H9 (cell line): Measurements from ENCODE around the gene EPS8L1. TPM values are rescaled to one million over a fixed set of nuclear protein-coding genes. Genes with fewer than 3 reads are reported as not detected.
"Not testable (repeated sequence)": the region's sequence is repeated elsewhere in the genome, so short reads cannot be mapped to it uniquely, and the experiment has no call there.

Experiments used
- DNase-seq: peaks from one replicate; pipeline ENCODE4 v3.0.0-alpha.2; 2017
- H2AFZ ChIP-seq: one replicate; pipeline ENCODE4 v1.6.1; 2013; ENCODE audit warnings: mild to moderate bottlenecking, low read length, control low read depth, moderate library complexity
- H2AK5ac ChIP-seq: 2 replicates; pipeline ENCODE4 v1.6.1; 2013; ENCODE audit warnings: low read length, control low read depth, mixed read lengths; ENCODE audit not compliant: insufficient read length
- H2BK120ac ChIP-seq: one replicate; pipeline ENCODE4 v1.6.1; 2013; ENCODE audit warnings: low read depth, mild to moderate bottlenecking, low read length, control low read depth, inconsistent platforms; ENCODE audit not compliant: poor library complexity, severe bottlenecking
- H2BK12ac ChIP-seq: 2 replicates; pipeline ENCODE4 v1.6.1; 2013; ENCODE audit warnings: low read length, control low read depth, mixed read lengths, low read depth; ENCODE audit not compliant: insufficient read length
- H2BK15ac ChIP-seq: 2 replicates; pipeline ENCODE4 v1.6.1; 2013; ENCODE audit warnings: low read depth, low read length, control low read depth
- H2BK20ac ChIP-seq: one replicate; pipeline ENCODE4 v1.6.1; 2013; ENCODE audit warnings: low read depth, mild to moderate bottlenecking, low read length, control low read depth, inconsistent platforms; ENCODE audit not compliant: poor library complexity, severe bottlenecking
- H2BK5ac ChIP-seq: 2 replicates; pipeline ENCODE4 v1.6.1; 2013; ENCODE audit warnings: low read length, control low read depth, mixed read lengths; ENCODE audit not compliant: insufficient read length
- H3K14ac ChIP-seq: 2 replicates; pipeline ENCODE4 v1.6.1; 2013; ENCODE audit warnings: low read length, control low read depth; ENCODE audit not compliant: insufficient read depth
- H3K18ac ChIP-seq: 2 replicates; pipeline ENCODE4 v1.6.1; 2013; ENCODE audit warnings: low read depth, mild to moderate bottlenecking, mixed read lengths, low read length, control low read depth; ENCODE audit not compliant: insufficient read length
- H3K23ac ChIP-seq: 2 replicates; pipeline ENCODE4 v1.6.1; 2013; ENCODE audit warnings: low read length, control low read depth, mixed read lengths, low read depth; ENCODE audit not compliant: insufficient read length
- H3K23me2 ChIP-seq: 2 replicates; pipeline ENCODE4 v1.6.1; 2013; ENCODE audit warnings: low read depth, mild to moderate bottlenecking, mixed read lengths, low read length, control low read depth; ENCODE audit not compliant: insufficient read length, poor library complexity, severe bottlenecking
- H3K27ac ChIP-seq: 2 replicates; pipeline ENCODE4 v1.5.1; 2013; ENCODE audit warnings: low read length, control low read depth, mixed read lengths, low read depth; ENCODE audit not compliant: insufficient read length
- H3K27me3 ChIP-seq: 2 replicates; pipeline ENCODE4 v1.6.1; 2013; ENCODE audit warnings: low read length, control low read depth, inconsistent platforms; ENCODE audit not compliant: insufficient read depth
- H3K4ac ChIP-seq: 2 replicates; pipeline ENCODE4 v1.6.1; 2013; ENCODE audit warnings: low read depth, mild to moderate bottlenecking, control low read depth, inconsistent platforms, low read length, moderate library complexity
- H3K4me1 ChIP-seq: 2 replicates; pipeline ENCODE4 v1.6.1; 2013; ENCODE audit warnings: low read length, control low read depth, inconsistent platforms; ENCODE audit not compliant: insufficient read depth
- H3K4me2 ChIP-seq: 2 replicates; pipeline ENCODE4 v1.6.1; 2013; ENCODE audit warnings: low read length, control low read depth, mixed read lengths; ENCODE audit not compliant: insufficient read length, insufficient read depth
- H3K56ac ChIP-seq: 2 replicates; pipeline ENCODE4 v1.6.1; 2013; ENCODE audit warnings: low read depth, mild to moderate bottlenecking, mixed read lengths, low read length, control low read depth; ENCODE audit not compliant: insufficient read length
- H3K79me1 ChIP-seq: 2 replicates; pipeline ENCODE4 v1.6.1; 2013; ENCODE audit warnings: low read depth, mild to moderate bottlenecking, moderate library complexity, low read length, control low read depth, inconsistent platforms; ENCODE audit not compliant: insufficient read depth, poor library complexity, severe bottlenecking
- H3K79me2 ChIP-seq: 2 replicates; pipeline ENCODE4 v1.6.1; 2013; ENCODE audit warnings: low read length, control low read depth, inconsistent platforms; ENCODE audit not compliant: insufficient read depth
- H3K9ac ChIP-seq: 2 replicates; pipeline ENCODE4 v1.6.1; 2013; ENCODE audit warnings: low read length, control low read depth, mixed read lengths; ENCODE audit not compliant: insufficient read length; ENCODE audit errors: extremely low read depth
- H3K9me3 ChIP-seq: one replicate; pipeline ENCODE4 v1.6.1; 2013; ENCODE audit warnings: low read depth, low read length, inconsistent platforms; ENCODE audit not compliant: control insufficient read depth
- H3T11ph ChIP-seq: one replicate; pipeline ENCODE4 v1.6.1; 2013; ENCODE audit warnings: mild to moderate bottlenecking, low read length, control low read depth, inconsistent platforms
- H4K20me1 ChIP-seq: one replicate; pipeline ENCODE4 v1.6.1; 2013; ENCODE audit not compliant: control insufficient read depth, insufficient read length, insufficient read depth
- H4K5ac ChIP-seq: 2 replicates; pipeline ENCODE4 v1.6.1; 2013; ENCODE audit warnings: low read depth, mild to moderate bottlenecking, mixed read lengths, low read length, control low read depth; ENCODE audit not compliant: insufficient read length
- H4K8ac ChIP-seq: replicated peaks from 2 replicates; pipeline ENCODE4 v1.6.1; 2013; ENCODE audit warnings: low read length, control low read depth, mixed read lengths, low read depth; ENCODE audit not compliant: insufficient read length
- H4K91ac ChIP-seq: 2 replicates; pipeline ENCODE4 v1.6.1; 2013; ENCODE audit warnings: low read depth, mild to moderate bottlenecking, moderate library complexity, mixed read lengths, low read length, control low read depth; ENCODE audit not compliant: insufficient read length
- H3K27ac Mint-ChIP-seq, 3 experiments: 2 replicates in 2 of 3; 3 replicates in 1 of 3; pipeline ENCODE4 v1.8.0; 2020 to 2021; ENCODE audit warnings: mixed read lengths in 3 of 3, mild to moderate bottlenecking in 1 of 3, moderate library complexity in 1 of 3
- H3K27me3 Mint-ChIP-seq: 2 replicates; pipeline ENCODE4 v1.8.0; 2021; ENCODE audit warnings: low read depth, mild to moderate bottlenecking, moderate library complexity, mixed read lengths
- H3K36me3 Mint-ChIP-seq, 3 experiments: 2 replicates in 2 of 3; 3 replicates in 1 of 3; pipeline ENCODE4 v1.8.0; 2020 to 2021; ENCODE audit warnings: low read depth in 3 of 3, mixed read lengths in 3 of 3; ENCODE audit not compliant: insufficient read depth in 1 of 3
- H3K4me1 Mint-ChIP-seq, 2 experiments: 2 replicates each; pipeline ENCODE4 v1.8.0; 2020; ENCODE audit warnings: mixed read lengths in 2 of 2
- H3K4me3 Mint-ChIP-seq, 2 experiments: 2 replicates in 1 of 2; 3 replicates in 1 of 2; pipeline ENCODE4 v1.8.0; 2020 to 2021; ENCODE audit warnings: mild to moderate bottlenecking in 2 of 2, mixed read lengths in 2 of 2, moderate library complexity in 1 of 2
- H3K9me3 Mint-ChIP-seq, 2 experiments: 2 replicates in 1 of 2; 3 replicates in 1 of 2; pipeline ENCODE4 v1.8.0; 2020; ENCODE audit warnings: mild to moderate bottlenecking in 2 of 2, mixed read lengths in 2 of 2, moderate library complexity in 1 of 2
- WGBS: extraction: QIAGEN DNeasy Blood & Tissue Kit; methylation state at CpG from one replicate; pipeline ENCODE4 v1.1.7; 2013; ENCODE audit warnings: missing lambda C conversion rate, low lambda C conversion rate, mixed read lengths; ENCODE audit not compliant: insufficient read length; ENCODE audit errors: extremely low coverage; 5-methylcytosine and 5-hydroxymethylcytosine counted together
- total RNA-seq: library from RNA; stranded (reverse); gene quantifications from 2 replicates; pipeline ENCODE4 v1.2.1, GENCODE V29; 2021
- TF ChIP-seq, protein P1 (sequence below): fragments of 200-600 bp; sonication (generic); conservative IDR thresholded peaks from 3 replicates; pipeline ENCODE4 v1.8.0; 2021; ENCODE audit warnings: antibody characterized with exemption, mild to moderate bottlenecking

EPS8L1 gene
- total RNA-seq, 1 experiment from 2014 or later, result 24.0 TPM

DNA sequence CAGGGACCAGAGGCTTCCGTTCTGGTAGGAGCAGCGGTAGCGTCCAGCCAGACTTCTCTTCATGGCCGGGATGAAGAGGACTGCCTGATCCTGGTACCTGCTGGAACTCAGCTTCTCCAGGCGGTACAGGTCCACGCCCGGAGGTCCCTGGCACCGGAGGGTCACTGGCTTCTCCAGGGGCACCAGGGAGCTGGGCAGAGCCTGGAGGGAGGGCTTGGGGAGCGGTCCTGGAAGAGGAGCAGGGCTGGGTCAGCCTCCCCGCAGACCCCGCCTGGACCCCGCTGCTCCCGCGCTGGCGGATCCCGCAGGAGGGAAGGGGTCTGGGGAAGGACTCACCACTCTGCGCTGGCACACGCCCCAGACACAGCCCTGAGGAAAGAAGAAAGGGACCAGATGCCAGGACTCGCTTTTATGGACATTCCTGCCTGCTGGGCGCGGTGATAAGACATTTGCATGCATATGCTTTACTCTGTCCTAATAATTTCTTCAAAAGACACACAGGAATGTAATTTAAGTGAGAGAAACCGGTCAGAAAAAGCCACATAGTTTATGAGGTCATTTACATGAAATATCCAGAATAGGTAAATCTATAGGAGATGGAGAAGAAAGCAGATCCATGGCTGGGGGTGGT lies 43.4 kb upstream of the EPS8L1 start:
- no peak overlapping the region for H3K4me3 Mint-ChIP-seq
- Histone ChIP-seq H3K79me2 (peaks cover 21% of the 10 kb centered on the region; the same call in 1 of the 2 replicates), H3K9me3 (no peaks in the 10 kb centered on the region), H2BK5ac (no peak overlapping the region), H3K56ac (no peak overlapping the region), H4K20me1 (no peaks in the 10 kb centered on the region), H3K23me2 (peaks cover 3% of the 10 kb centered on the region), H3K9ac (no peak overlapping the region), H2BK120ac (no peak overlapping the region), H3K27me3 (no peaks in the 10 kb centered on the region), H3K4me2 (no peak overlapping the region), H3K23ac (no peak overlapping the region), H3K18ac (no peak overlapping the region), H2AFZ (no peak overlapping the region), H4K8ac (peak overlapping the region; percentile 69), H2BK15ac (no peak overlapping the region), H2AK5ac (no peak overlapping the region), H2BK20ac (no peak overlapping the region), H3T11ph (no peak overlapping the region), H3K4me1 (no peaks in the 10 kb centered on the region), H4K91ac (no peak overlapping the region), H2BK12ac (no peak overlapping the region), H4K5ac (no peak overlapping the region), H3K27ac (no peak overlapping the region), H3K4ac (no peak overlapping the region), H3K79me1 (peaks cover 8% of the 10 kb centered on the region), H3K14ac (peak overlapping the region; percentile 46; the same call in 1 of the 2 replicates)
- peaks cover 2% of the 10 kb centered on the region; the same call in 1 of the 2 replicates for H3K27me3 Mint-ChIP-seq
- H3K27ac Mint-ChIP-seq, result no peak overlapping the region; a peak in 1 of 7 replicates
- no peak for DNase-seq
- peaks cover 0 to 56% of the 10 kb centered on the region in 2 experiments; a peak in 2 of 5 replicates for H3K9me3 Mint-ChIP-seq
- peaks cover 0 to 9% (median 0%) of the 10 kb centered on the region in 3 experiments; a peak in 4 of 7 replicates for H3K36me3 Mint-ChIP-seq
- WGBS, result no CpG with 5 or more reads among the region's 22 CpGs
- TF ChIP-seq, protein P1, sequence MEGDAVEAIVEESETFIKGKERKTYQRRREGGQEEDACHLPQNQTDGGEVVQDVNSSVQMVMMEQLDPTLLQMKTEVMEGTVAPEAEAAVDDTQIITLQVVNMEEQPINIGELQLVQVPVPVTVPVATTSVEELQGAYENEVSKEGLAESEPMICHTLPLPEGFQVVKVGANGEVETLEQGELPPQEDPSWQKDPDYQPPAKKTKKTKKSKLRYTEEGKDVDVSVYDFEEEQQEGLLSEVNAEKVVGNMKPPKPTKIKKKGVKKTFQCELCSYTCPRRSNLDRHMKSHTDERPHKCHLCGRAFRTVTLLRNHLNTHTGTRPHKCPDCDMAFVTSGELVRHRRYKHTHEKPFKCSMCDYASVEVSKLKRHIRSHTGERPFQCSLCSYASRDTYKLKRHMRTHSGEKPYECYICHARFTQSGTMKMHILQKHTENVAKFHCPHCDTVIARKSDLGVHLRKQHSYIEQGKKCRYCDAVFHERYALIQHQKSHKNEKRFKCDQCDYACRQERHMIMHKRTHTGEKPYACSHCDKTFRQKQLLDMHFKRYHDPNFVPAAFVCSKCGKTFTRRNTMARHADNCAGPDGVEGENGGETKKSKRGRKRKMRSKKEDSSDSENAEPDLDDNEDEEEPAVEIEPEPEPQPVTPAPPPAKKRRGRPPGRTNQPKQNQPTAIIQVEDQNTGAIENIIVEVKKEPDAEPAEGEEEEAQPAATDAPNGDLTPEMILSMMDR, result no peak
- no peaks in the 10 kb centered on the region for H3K4me1 Mint-ChIP-seq

- not testable (repeated sequence) for H3K36me3 Mint-ChIP-seq, H4K20me1 ChIP-seq, H3K4ac ChIP-seq, H4K8ac ChIP-seq, H2BK15ac ChIP-seq, H3K27me3 Mint-ChIP-seq, H3K23ac ChIP-seq, H3T11ph ChIP-seq, H3K9me3 ChIP-seq, H3K27me3 ChIP-seq, H3K23me2 ChIP-seq, H3K79me1 ChIP-seq, H3K9ac ChIP-seq, DNase-seq, H2BK12ac ChIP-seq, H3K4me1 ChIP-seq, H2AFZ ChIP-seq, H3K4me1 Mint-ChIP-seq, H3K4me3 Mint-ChIP-seq, H3K18ac ChIP-seq, H3K27ac ChIP-seq, H2BK5ac ChIP-seq, H3K56ac ChIP-seq, H2BK120ac ChIP-seq, H4K91ac ChIP-seq, H3K4me2 ChIP-seq, H2AK5ac ChIP-seq, H3K14ac ChIP-seq, H2BK20ac ChIP-seq
- Histone ChIP-seq H3K79me2 (peaks cover 18% of the 10 kb centered on the region; the same call in 1 of the 2 replicates), H4K5ac (peak overlapping the region; percentile 28)
- 100% methylated on average over 8 of the region's 70 CpGs for WGBS
- peak overlapping the region in 1 of 3 experiments; percentile 63; a peak in 1 of 7 replicates for H3K27ac Mint-ChIP-seq
- H3K9me3 Mint-ChIP-seq, result peaks cover 0 to 49% of the 10 kb centered on the region in 2 experiments; a peak in 2 of 5 replicates
These were observed 42.6 kb upstream of the EPS8L1 start for GRCh38 chr19:55032976-55033643.
